Stimulated activated CD4-positive, alpha-beta T cell treated with anti-CD3 and anti-CD28 coated beads, Interleukin-15, amount 100 ng/mL, for 24 hours (primary cell): Measurements from ENCODE around the gene VBP1.
"Not testable (repeated sequence)": the region's sequence is repeated elsewhere in the genome, so short reads cannot be mapped to it uniquely, and the experiment has no call there.

ENCODE experiments used
- DNase-seq: peaks from one replicate; pipeline ENCODE4 v3.0.0-alpha.2; 2020

The VBP1 gene

GRCh38 chrX:155266439-155266838 lies 50.2 kb downstream of the VBP1 start:
- DNase-seq = no peak

- not testable (repeated sequence) for DNase-seq
These were observed 51.7 kb downstream of the VBP1 start for GRCh38 chrX:155267995-155268394.

DNA sequence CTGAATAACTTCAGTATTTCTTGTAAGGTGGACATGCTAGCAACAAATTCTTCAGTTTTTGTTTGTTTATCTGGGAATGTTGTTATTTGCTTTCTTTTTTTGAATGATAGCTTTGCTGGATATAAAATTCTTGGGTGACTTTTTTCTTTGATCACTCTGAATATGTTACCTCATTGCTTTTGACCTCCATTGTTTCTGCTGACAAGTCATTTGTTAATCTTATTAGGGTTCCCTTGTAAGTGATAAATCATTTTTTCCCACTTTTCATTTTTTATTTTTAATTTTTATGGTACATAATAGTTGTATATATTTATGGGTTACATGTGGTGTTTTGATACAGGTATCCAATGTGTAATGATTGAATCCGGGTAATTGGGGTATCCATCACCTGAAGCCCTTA lies 54.7 kb downstream of the VBP1 start:
- no peak for DNase-seq

- DNase-seq = no peak
These were observed 63.6 kb downstream of the VBP1 start for GRCh38 chrX:155279873-155280272.
